OCI-LY7 (cell line): Measurements from ENCODE around the gene MUL1.
A peak's percentile ranks its signal among the peaks of the same experiment; 100 is the strongest.

Experiments used
- CTCF ChIP-seq: fragments of 200-600 bp; sonication (generic); conservative IDR thresholded peaks from 2 replicates; pipeline ENCODE4 v1.5.1; 2014; ENCODE audit warnings: mild to moderate bottlenecking, antibody characterized with exemption, low read length, moderate library complexity, mixed read lengths
- EZH2phosphoT487 ChIP-seq: fragments of 200-600 bp; sonication (generic); IDR thresholded peaks from 2 replicates; pipeline ENCODE4 v1.6.1; 2018; ENCODE audit warnings: low read depth, borderline replicate concordance, mild to moderate bottlenecking, mixed run types, antibody characterized with exemption, low read length, moderate library complexity, mixed read lengths

GRCh38 chr1:20484519-20485462 lies 23.2 kb downstream of the MUL1 start:
- TF ChIP-seq CTCF: no peak
- TF ChIP-seq EZH2phosphoT487: peak; percentile 77; the same call in 1 of the 2 replicates
